ENCODE results near the gene METTL8.

The METTL8 gene

GRCh38 chr2:171287611-171288010 is 146.2 kb downstream of the METTL8 start:
- Histone ChIP-seq H4K20me1 (ENCODE audit: low read depth, low read length) (no peaks in the 10 kb centered on the region), H3K9me2 (replicated peaks; ENCODE audit: insufficient read depth, low read length) (no peaks in the 10 kb centered on the region), H3K4me3 (ENCODE audit: insufficient read depth, low read length, poor library complexity, severe bottlenecking) (no peak overlapping the region), H3K9ac (ENCODE audit: low read length) (no peak overlapping the region), H3K36me3 (ENCODE audit: low read length) (no peaks in the 10 kb centered on the region), H3F3A (ENCODE audit: insufficient read depth) (no peaks in the 10 kb centered on the region), H3K9me3 (ENCODE audit: insufficient read depth, low read length) (no peaks in the 10 kb centered on the region), H2AFZ (ENCODE audit: low read depth, low read length, severe bottlenecking) (no peak overlapping the region), H3K4me2 (ENCODE audit: low read depth, low read length, poor library complexity, severe bottlenecking) (no peak overlapping the region), H3K27ac (ENCODE audit: low read depth, low read length) (no peak overlapping the region), H3K79me2 (ENCODE audit: insufficient read depth, low read length) (no peaks in the 10 kb centered on the region), H3K27me3 (ENCODE audit: low read length) (no peaks in the 10 kb centered on the region)
- TF ChIP-seq CTCF (IDR thresholded peaks at IDR 0.05; ENCODE audit: insufficient read depth, low read length, poor library complexity, severe bottlenecking) (no peak), EZH2phosphoT487 (conservative IDR thresholded peaks at IDR 0.05; ENCODE audit: low read length) (no peak)

- Histone ChIP-seq H3K9me2 (replicated peaks; ENCODE audit: insufficient read depth, low read length) (no peaks in the 10 kb centered on the region), H3F3A (ENCODE audit: insufficient read depth) (no peaks in the 10 kb centered on the region), H3K9ac (ENCODE audit: low read length) (no peak overlapping the region), H2AFZ (ENCODE audit: low read depth, low read length, severe bottlenecking) (no peak overlapping the region), H3K36me3 (ENCODE audit: low read length) (no peaks in the 10 kb centered on the region), H3K9me3 (ENCODE audit: insufficient read depth, low read length) (no peaks in the 10 kb centered on the region), H3K27me3 (ENCODE audit: low read length) (no peaks in the 10 kb centered on the region), H4K20me1 (ENCODE audit: low read depth, low read length) (no peaks in the 10 kb centered on the region), H3K79me2 (ENCODE audit: insufficient read depth, low read length) (no peaks in the 10 kb centered on the region), H3K27ac (ENCODE audit: low read depth, low read length) (no peak overlapping the region), H3K4me2 (ENCODE audit: low read depth, low read length, poor library complexity, severe bottlenecking) (no peak overlapping the region), H3K4me3 (ENCODE audit: insufficient read depth, low read length, poor library complexity, severe bottlenecking) (no peak overlapping the region)
- TF ChIP-seq EZH2phosphoT487 (conservative IDR thresholded peaks at IDR 0.05; ENCODE audit: low read length): no peak
- no peak for TF ChIP-seq CTCF (IDR thresholded peaks at IDR 0.05; ENCODE audit: insufficient read depth, low read length, poor library complexity, severe bottlenecking)
Observed at GRCh38 chr2:171287036-171287571, 146.7 kb downstream of the METTL8 start.

GRCh38 chr2:171281110-171281509 is 152.7 kb downstream of the METTL8 start:
- H3K4me2 ChIP-seq (ENCODE audit: low read depth, low read length, poor library complexity, severe bottlenecking): no peak overlapping the region
- H3F3A ChIP-seq (ENCODE audit: insufficient read depth): no peaks in the 10 kb centered on the region
- no peaks in the 10 kb centered on the region for H3K9me2 ChIP-seq (replicated peaks; ENCODE audit: insufficient read depth, low read length)
- TF ChIP-seq EZH2phosphoT487 (conservative IDR thresholded peaks at IDR 0.05; ENCODE audit: low read length) (no peak), CTCF (IDR thresholded peaks at IDR 0.05; ENCODE audit: insufficient read depth, low read length, poor library complexity, severe bottlenecking) (no peak)
- H4K20me1 ChIP-seq (ENCODE audit: low read depth, low read length): no peaks in the 10 kb centered on the region
- H3K36me3 ChIP-seq (ENCODE audit: low read length): no peaks in the 10 kb centered on the region
- H3K27me3 ChIP-seq (ENCODE audit: low read length): no peaks in the 10 kb centered on the region
- H3K4me3 ChIP-seq (ENCODE audit: insufficient read depth, low read length, poor library complexity, severe bottlenecking): no peak overlapping the region
- H3K9me3 ChIP-seq (ENCODE audit: insufficient read depth, low read length): no peaks in the 10 kb centered on the region
- H2AFZ ChIP-seq (ENCODE audit: low read depth, low read length, severe bottlenecking): no peak overlapping the region
- no peak overlapping the region for H3K27ac ChIP-seq (ENCODE audit: low read depth, low read length)
- H3K79me2 ChIP-seq (ENCODE audit: insufficient read depth, low read length): no peaks in the 10 kb centered on the region
- H3K9ac ChIP-seq (ENCODE audit: low read length): no peak overlapping the region
